ENCODE data around the gene LRRC25.

Gene LRRC25

GRCh38 chr19:18397242-18398202 lies at the start of gene LRRC25:
LRRC25 (minus strand) TSS chr19:18397622; CDS start chr19:18396963, 659 bp downstream.
- DNase-seq (ENCODE audit: low read depth in 2 of 2), result no peak

GRCh38 chr19:18446811-18447359 lies 49.5 kb upstream of the LRRC25 start:
- no peak for DNase-seq (ENCODE audit: low read depth in 2 of 2)

GRCh38 chr19:18446145-18446810 lies 48.9 kb upstream of the LRRC25 start:
- no peak for DNase-seq (ENCODE audit: low read depth in 2 of 2)

GRCh38 chr19:18445262-18445948 lies 48.0 kb upstream of the LRRC25 start:
- DNase-seq (ENCODE audit: low read depth in 2 of 2), result no peak

- DNase-seq (ENCODE audit: low read depth in 2 of 2), result no peak
These were observed 47.1 kb upstream of the LRRC25 start for GRCh38 chr19:18444513-18444912.

- DNase-seq (ENCODE audit: low read depth in 2 of 2), result no peak
These were observed 46.4 kb upstream of the LRRC25 start for GRCh38 chr19:18443831-18444230.

- no peak for DNase-seq (ENCODE audit: low read depth in 2 of 2)
These were observed 46.0 kb upstream of the LRRC25 start for GRCh38 chr19:18443406-18443805.

GRCh38 chr19:18442941-18443340 lies 45.5 kb upstream of the LRRC25 start:
- DNase-seq (ENCODE audit: low read depth in 2 of 2), result no peak

GRCh38 chr19:18441804-18442788 lies 44.7 kb upstream of the LRRC25 start:
- DNase-seq (ENCODE audit: low read depth in 2 of 2), result no peak

- no peak for DNase-seq (ENCODE audit: low read depth in 2 of 2)
These were observed 43.7 kb upstream of the LRRC25 start for GRCh38 chr19:18440936-18441803.

GRCh38 chr19:18440415-18440877 lies 43.0 kb upstream of the LRRC25 start:
- no peak for DNase-seq (ENCODE audit: low read depth in 2 of 2)

- no peak for DNase-seq (ENCODE audit: low read depth in 2 of 2)
These were observed 42.5 kb upstream of the LRRC25 start for GRCh38 chr19:18439910-18440237.

GRCh38 chr19:18439025-18439909 lies 41.8 kb upstream of the LRRC25 start:
- DNase-seq (ENCODE audit: low read depth in 2 of 2), result peak in 1 of 2 experiments; percentile 48

- DNase-seq (ENCODE audit: low read depth in 2 of 2), result no peak
These were observed 41.1 kb upstream of the LRRC25 start for GRCh38 chr19:18438331-18439024.

- no peak for DNase-seq (ENCODE audit: low read depth in 2 of 2)
These were observed 40.3 kb upstream of the LRRC25 start, which contains the start of gene ISYNA1 for GRCh38 chr19:18437491-18438330. ISYNA1 (minus strand) TSS chr19:18438133; CDS start chr19:18437979, 154 bp downstream.

GRCh38 chr19:18436671-18437490 lies 39.5 kb upstream of the LRRC25 start:
- DNase-seq (ENCODE audit: low read depth in 2 of 2), result peak; percentile 37 to 65

All from fibroblast of skin of left quadriceps (primary cell).